Stimulated activated CD4-positive, alpha-beta T cell treated with anti-CD3 and anti-CD28 coated beads, TNF-alpha, amount 100 ng/mL, for 4 hours (primary cell): ENCODE results near the gene SFTPB.
"Not testable (repeated sequence)": the region's sequence is repeated elsewhere in the genome, so short reads cannot be mapped to it uniquely, and the experiment has no call there.

Experiments
- DNase-seq, 3 experiments: peaks; one replicate each; pipeline ENCODE4 v3.0.0-alpha.2; 2020; ENCODE audit warnings: low read depth in 3 of 3

SFTPB gene

GRCh38 chr2:85656468-85656867 lies 11.5 kb downstream of the SFTPB start:
- DNase-seq, result no peak

GRCh38 chr2:85655961-85656417 lies 12.0 kb downstream of the SFTPB start:
- no peak for DNase-seq

- no peak for DNase-seq
Measured at GRCh38 chr2:85653996-85654395, 14.0 kb downstream of the SFTPB start.

- no peak for DNase-seq
Measured at GRCh38 chr2:85652056-85652455, 15.9 kb downstream of the SFTPB start.

GRCh38 chr2:85651097-85651496 lies 16.9 kb downstream of the SFTPB start:
- DNase-seq, result no peak

- no peak for DNase-seq
Measured at GRCh38 chr2:85650456-85650855, 17.5 kb downstream of the SFTPB start.

GRCh38 chr2:85649201-85650190 lies 18.5 kb downstream of the SFTPB start:
- no peak for DNase-seq

- no peak for DNase-seq
Measured at GRCh38 chr2:85648619-85649018, 19.4 kb downstream of the SFTPB start.

GRCh38 chr2:85647823-85648526 lies 20.0 kb downstream of the SFTPB start:
- DNase-seq, result no peak

GRCh38 chr2:85646166-85646565 lies 21.8 kb downstream of the SFTPB start:
- DNase-seq, result no peak

- no peak for DNase-seq
Measured at GRCh38 chr2:85644909-85645308, 23.1 kb downstream of the SFTPB start.

GRCh38 chr2:85642725-85643124 lies 25.3 kb downstream of the SFTPB start:
- DNase-seq, result no peak

GRCh38 chr2:85635636-85636035 lies 32.4 kb downstream of the SFTPB start:
- DNase-seq, result no peak

GRCh38 chr2:85635011-85635410 lies 33.0 kb downstream of the SFTPB start:
- no peak for DNase-seq

- no peak for DNase-seq
Measured at GRCh38 chr2:85631316-85631715, 36.7 kb downstream of the SFTPB start.

- no peak for DNase-seq
Measured at GRCh38 chr2:85628658-85629057, 39.3 kb downstream of the SFTPB start.

GRCh38 chr2:85623991-85624390 lies 44.0 kb downstream of the SFTPB start:
- DNase-seq, result no peak

GRCh38 chr2:85621338-85621737 lies 46.7 kb downstream of the SFTPB start:
- DNase-seq, result no peak

GRCh38 chr2:85619617-85620016 lies 48.4 kb downstream of the SFTPB start:
- DNase-seq, result no peak

- not testable (repeated sequence) for DNase-seq
Measured at GRCh38 chr2:85617723-85618122, 50.3 kb downstream of the SFTPB start.

GRCh38 chr2:85615413-85615728 lies 52.6 kb downstream of the SFTPB start:
- no peak for DNase-seq

- not testable (repeated sequence) for DNase-seq
Measured at GRCh38 chr2:85614757-85615156, 53.2 kb downstream of the SFTPB start.
